Measurements from ENCODE around the gene SORL1.

- TF ChIP-seq ZSCAN29 (IDR thresholded peaks at IDR 0.05): no peak
- TF ChIP-seq TCF7 (IDR thresholded peaks at IDR 0.05; ENCODE audit: borderline replicate concordance): no peak
- TF ChIP-seq ELF4 (CRISPR knock-in tag; IDR thresholded peaks at IDR 0.05): no peak
- TF ChIP-seq KLF16 (IDR thresholded peaks at IDR 0.05): no peak
- no peak for TF ChIP-seq RAD21 (CRISPR knock-in tag; conservative IDR thresholded peaks at IDR 0.05 in 1 of 2, IDR thresholded peaks at IDR 0.05 in 1 of 2)
- TF ChIP-seq PHF20 (IDR thresholded peaks at IDR 0.05; ENCODE audit: partially characterized antibody): no peak
- no peak for TF ChIP-seq JUN (IDR thresholded peaks at IDR 0.05; ENCODE audit: borderline replicate concordance, low read depth, low read length)
- no peak for TF ChIP-seq JUN (CRISPR knock-in tag; IDR thresholded peaks at IDR 0.05; ENCODE audit: borderline replicate concordance)
- TF ChIP-seq CTCF (IDR thresholded peaks at IDR 0.05 in 2 of 3, conservative IDR thresholded peaks at IDR 0.05 in 1 of 3; ENCODE audit: insufficient read depth in 2 of 3, low read depth in 1 of 3, low read length in 3 of 3): no peak
- TF ChIP-seq, protein P1, sequence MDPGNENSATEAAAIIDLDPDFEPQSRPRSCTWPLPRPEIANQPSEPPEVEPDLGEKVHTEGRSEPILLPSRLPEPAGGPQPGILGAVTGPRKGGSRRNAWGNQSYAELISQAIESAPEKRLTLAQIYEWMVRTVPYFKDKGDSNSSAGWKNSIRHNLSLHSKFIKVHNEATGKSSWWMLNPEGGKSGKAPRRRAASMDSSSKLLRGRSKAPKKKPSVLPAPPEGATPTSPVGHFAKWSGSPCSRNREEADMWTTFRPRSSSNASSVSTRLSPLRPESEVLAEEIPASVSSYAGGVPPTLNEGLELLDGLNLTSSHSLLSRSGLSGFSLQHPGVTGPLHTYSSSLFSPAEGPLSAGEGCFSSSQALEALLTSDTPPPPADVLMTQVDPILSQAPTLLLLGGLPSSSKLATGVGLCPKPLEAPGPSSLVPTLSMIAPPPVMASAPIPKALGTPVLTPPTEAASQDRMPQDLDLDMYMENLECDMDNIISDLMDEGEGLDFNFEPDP (CRISPR knock-in tag; IDR thresholded peaks at IDR 0.05): no peak
- no peak for TF ChIP-seq TGIF2 (CRISPR knock-in tag; IDR thresholded peaks at IDR 0.05)
- no peak for TF ChIP-seq ZNF408 (CRISPR knock-in tag; IDR thresholded peaks at IDR 0.05; ENCODE audit: low read depth)
- TF ChIP-seq RFX7 (CRISPR knock-in tag; IDR thresholded peaks at IDR 0.05): no peak
These were observed 27.7 kb downstream of the SORL1 start for GRCh38 chr11:121479698-121480238.
